ENCODE results near the gene MMP20.

Gene MMP20

GRCh38 chr11:102623998-102624397 lies 1.1 kb downstream of the MMP20 start:
- TF ChIP-seq, protein P1, sequence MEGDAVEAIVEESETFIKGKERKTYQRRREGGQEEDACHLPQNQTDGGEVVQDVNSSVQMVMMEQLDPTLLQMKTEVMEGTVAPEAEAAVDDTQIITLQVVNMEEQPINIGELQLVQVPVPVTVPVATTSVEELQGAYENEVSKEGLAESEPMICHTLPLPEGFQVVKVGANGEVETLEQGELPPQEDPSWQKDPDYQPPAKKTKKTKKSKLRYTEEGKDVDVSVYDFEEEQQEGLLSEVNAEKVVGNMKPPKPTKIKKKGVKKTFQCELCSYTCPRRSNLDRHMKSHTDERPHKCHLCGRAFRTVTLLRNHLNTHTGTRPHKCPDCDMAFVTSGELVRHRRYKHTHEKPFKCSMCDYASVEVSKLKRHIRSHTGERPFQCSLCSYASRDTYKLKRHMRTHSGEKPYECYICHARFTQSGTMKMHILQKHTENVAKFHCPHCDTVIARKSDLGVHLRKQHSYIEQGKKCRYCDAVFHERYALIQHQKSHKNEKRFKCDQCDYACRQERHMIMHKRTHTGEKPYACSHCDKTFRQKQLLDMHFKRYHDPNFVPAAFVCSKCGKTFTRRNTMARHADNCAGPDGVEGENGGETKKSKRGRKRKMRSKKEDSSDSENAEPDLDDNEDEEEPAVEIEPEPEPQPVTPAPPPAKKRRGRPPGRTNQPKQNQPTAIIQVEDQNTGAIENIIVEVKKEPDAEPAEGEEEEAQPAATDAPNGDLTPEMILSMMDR (IDR thresholded peaks at IDR 0.05) = no peak
- DNase-seq (ENCODE audit: low spot score) = no peak
- Histone ChIP-seq H3K27ac (no peak overlapping the region), H3K4me3 (no peak overlapping the region)

- Histone ChIP-seq H3K4me3 (no peak overlapping the region), H3K27ac (no peak overlapping the region)
- TF ChIP-seq, protein P1 (IDR thresholded peaks at IDR 0.05) = no peak
- DNase-seq (ENCODE audit: low spot score) = no peak
Measured at GRCh38 chr11:102623128-102623527, 2.0 kb downstream of the MMP20 start.

GRCh38 chr11:102622258-102622657 lies 2.9 kb downstream of the MMP20 start:
- H3K4me3 ChIP-seq = no peak overlapping the region
- TF ChIP-seq, protein P1 (IDR thresholded peaks at IDR 0.05) = no peak
- H3K27ac ChIP-seq = no peak overlapping the region
- DNase-seq (ENCODE audit: low spot score) = no peak

DNA sequence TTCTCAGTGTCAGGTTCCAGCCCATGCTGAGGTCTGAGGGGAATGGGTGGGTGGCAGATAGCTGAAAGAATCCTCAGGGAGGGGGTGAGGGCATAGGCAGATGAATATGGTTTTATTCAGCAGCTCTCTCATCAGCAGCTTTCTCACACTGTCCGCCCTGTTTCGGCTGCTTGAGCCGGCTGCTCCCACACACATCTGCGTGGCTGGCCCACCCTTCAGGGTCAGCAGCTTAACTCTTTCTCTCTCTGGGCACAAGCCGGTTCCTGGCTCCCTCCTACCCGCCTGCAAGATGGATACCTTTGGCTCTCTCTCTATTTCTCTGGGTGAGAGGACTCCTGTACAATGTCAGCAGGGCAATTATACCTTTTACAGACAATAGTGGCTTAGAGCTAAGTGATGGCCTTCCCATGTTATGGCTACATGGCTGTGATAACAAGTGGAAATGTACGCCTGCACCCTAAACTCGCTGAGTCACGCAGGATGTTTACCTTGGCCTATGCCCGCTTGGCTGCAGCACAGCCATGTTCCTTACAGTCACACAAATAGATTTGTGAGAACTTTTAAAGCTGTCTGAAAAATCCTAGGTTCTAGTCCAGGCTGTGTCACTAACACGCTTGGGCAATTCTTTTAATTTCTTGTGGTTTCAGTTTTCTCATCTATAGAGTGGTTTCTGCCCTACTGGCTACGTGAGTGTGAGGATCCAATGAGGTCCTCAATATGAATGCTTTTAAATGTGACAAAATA lies 4.1 kb downstream of the MMP20 start:
- H3K27ac ChIP-seq = peak overlapping the region in 1 of 2 donors; percentile 61

DNA sequence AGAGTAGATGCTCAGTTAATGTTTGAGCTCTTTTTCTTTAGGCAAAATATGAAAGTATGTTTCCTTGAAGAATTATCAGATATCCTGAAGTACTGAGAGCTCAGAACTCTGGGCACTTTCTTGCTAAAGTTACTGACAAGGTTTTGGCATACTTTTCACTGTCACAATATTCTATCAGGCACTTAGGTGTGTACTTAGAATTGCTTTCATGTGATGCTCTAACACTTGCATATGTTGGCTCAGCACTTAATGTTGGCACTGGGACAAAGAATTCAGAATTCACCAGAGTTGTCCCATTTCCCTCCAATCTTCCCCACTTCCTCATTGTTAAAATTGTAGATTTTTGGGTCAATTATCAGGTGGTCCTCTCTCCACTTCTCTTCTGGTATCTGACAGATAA lies 5.0 kb downstream of the MMP20 start:
- DNase-seq (ENCODE audit: low spot score) = no peak
- Histone ChIP-seq H3K4me3 (no peak overlapping the region), H3K27ac (no peak overlapping the region)
- TF ChIP-seq, protein P1 (IDR thresholded peaks at IDR 0.05) = no peak

More for the DNA sequence above, 4.1 kb downstream of the MMP20 start:
- H3K4me3 ChIP-seq = no peak overlapping the region
- TF ChIP-seq, protein P1 (IDR thresholded peaks at IDR 0.05) = no peak
- DNase-seq (ENCODE audit: low spot score) = no peak

- TF ChIP-seq, protein P1 (IDR thresholded peaks at IDR 0.05) = no peak
- H3K4me3 ChIP-seq = no peak overlapping the region
- H3K27ac ChIP-seq = no peak overlapping the region
- DNase-seq (ENCODE audit: low spot score) = no peak
Measured at GRCh38 chr11:102617466-102618008, 7.6 kb downstream of the MMP20 start.

- DNase-seq (ENCODE audit: low spot score) = no peak
- H3K4me3 ChIP-seq = no peak overlapping the region
- TF ChIP-seq, protein P1 (IDR thresholded peaks at IDR 0.05) = no peak
Measured at GRCh38 chr11:102615894-102616432, 9.2 kb downstream of the MMP20 start.

More at GRCh38 chr11:102615894-102616432, 9.2 kb downstream of the MMP20 start:
- no peak overlapping the region for H3K27ac ChIP-seq
